Measurements from ENCODE around the gene NCOA5. TPM values are rescaled to one million over a fixed set of nuclear protein-coding genes. Genes with fewer than 3 reads are reported as not detected.
A peak's percentile ranks its signal among the peaks of the same experiment; 100 is the strongest.

NCOA5 gene
- total RNA-seq (2014; rRNA removed; shearing (Covaris generic)), result 7.4 and 13.7 TPM in 2 replicates

- in situ Hi-C loops (cut with HindIII; ENCODE audit: low sequenced_read_pairs), result no loop called here
Measured at GRCh38 chr20:46089417-46090388, at the start of gene NCOA5. Gene NCOA5, minus strand, starts transcription at chr20:46089962. Its CDS starts 10,538 bp downstream, at chr20:46079424.

DNA sequence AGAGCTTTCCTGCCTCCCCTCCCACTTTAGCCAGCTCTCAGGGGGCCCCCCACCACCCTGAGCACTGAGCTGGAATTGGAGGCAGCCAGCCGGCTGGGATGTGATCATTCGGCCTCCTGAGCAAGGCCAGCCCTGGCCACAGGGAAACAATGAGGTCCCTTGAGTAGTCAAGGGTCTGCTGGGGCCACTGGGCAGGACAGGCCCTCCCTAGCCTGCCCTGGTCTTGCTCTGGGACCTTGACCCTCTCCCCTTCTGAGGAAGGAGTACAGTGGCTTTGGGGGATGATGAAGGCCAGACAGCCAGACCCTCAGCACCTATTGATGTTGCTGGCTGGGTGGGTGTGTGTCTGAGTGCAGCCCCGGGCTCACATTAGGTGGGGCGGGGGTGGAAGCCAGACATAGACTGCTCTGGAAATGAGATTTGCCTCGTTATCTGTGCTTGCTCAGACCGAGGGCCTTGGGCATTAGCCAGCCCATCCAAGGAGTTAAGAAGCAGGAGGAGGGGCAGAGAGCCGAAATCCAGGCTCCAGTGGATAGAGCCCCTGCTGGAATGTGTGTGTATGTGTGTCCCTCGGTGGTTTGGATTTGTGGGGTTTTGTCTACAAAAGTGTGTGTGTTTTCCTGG lies 49.6 kb upstream of the NCOA5 start:
- in situ Hi-C loops (cut with HindIII; ENCODE audit: low sequenced_read_pairs), result no loop called here
- no peak for DNase-seq (ENCODE audit: low spot score)

More at GRCh38 chr20:46089417-46090388, at the start of gene NCOA5:
- DNase-seq (ENCODE audit: low spot score), result peak; percentile 94

GRCh38 chr20:46137816-46138215 lies 48.1 kb upstream of the NCOA5 start:
- no peak for DNase-seq (ENCODE audit: low spot score)
- in situ Hi-C loops (cut with HindIII; ENCODE audit: low sequenced_read_pairs), result no loop called here

GRCh38 chr20:46135856-46136633 lies 46.3 kb upstream of the NCOA5 start:
- in situ Hi-C loops (cut with HindIII; ENCODE audit: low sequenced_read_pairs), result no loop called here
- DNase-seq (ENCODE audit: low spot score), result no peak

DNA sequence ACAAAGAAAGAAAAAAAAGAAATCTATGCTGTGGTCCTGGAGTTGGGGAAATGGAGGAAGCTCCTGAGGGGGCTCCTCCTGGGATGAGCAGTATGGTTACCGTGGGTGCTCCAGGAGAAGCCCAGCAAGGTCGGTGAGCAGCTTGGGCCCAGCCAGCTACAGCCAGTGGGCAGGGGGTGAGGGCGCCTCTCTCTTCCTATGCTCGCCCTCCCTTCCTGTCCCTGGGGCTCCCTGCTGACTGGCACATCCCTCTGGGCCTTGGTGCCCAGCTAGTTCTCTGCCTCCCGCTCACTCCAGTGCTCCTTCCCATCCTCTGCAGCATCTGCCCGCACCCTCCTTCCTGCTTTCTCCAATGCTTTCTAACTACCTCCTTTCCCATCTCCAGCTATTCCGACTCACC lies 45.0 kb upstream of the NCOA5 start:
- DNase-seq (ENCODE audit: low spot score), result no peak
- in situ Hi-C loops (cut with HindIII; ENCODE audit: low sequenced_read_pairs), result no loop called here

DNA sequence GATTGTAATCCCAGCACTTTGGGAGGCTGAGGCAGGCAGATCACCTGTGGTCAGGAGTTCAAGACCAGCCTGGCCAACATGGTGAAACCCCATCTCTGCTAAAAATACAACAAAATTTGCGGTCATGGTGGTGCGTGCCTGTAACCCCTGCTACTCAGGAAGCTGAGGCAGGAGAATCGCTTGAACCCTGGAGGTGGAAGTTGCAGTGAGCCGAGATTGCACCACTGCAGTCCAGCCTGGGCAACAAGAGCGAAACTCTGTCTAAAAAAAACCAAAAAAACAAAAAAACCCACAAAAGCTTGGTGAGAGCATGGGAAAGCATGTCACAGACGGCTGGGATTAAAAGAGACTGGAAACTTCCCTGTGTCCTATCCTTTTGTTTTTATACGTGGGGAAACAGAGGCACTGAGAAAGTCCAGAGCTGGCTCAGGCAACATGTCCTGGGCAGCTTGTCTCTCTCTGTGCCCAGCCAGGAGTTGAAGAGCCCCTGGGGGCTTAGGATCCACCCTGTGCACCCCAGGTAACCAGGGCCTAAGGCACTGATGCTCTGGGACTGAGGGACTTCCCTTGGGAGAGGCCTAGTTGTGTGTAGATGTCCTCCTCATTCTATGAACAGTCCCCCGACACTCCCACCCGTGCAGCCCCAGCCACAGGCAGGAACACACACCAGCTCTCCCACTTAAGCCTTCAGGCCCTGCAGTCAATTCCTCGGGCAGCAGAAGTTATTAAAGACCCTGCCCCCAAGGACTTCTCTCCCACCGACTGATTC lies 44.3 kb upstream of the NCOA5 start:
- in situ Hi-C loops (cut with HindIII; ENCODE audit: low sequenced_read_pairs), result no loop called here
- no peak for DNase-seq (ENCODE audit: low spot score)

GRCh38 chr20:46132705-46133120 lies 43.0 kb upstream of the NCOA5 start:
- peak; percentile 85 for DNase-seq (ENCODE audit: low spot score)
- in situ Hi-C loops (cut with HindIII; ENCODE audit: low sequenced_read_pairs), result no loop called here

DNA sequence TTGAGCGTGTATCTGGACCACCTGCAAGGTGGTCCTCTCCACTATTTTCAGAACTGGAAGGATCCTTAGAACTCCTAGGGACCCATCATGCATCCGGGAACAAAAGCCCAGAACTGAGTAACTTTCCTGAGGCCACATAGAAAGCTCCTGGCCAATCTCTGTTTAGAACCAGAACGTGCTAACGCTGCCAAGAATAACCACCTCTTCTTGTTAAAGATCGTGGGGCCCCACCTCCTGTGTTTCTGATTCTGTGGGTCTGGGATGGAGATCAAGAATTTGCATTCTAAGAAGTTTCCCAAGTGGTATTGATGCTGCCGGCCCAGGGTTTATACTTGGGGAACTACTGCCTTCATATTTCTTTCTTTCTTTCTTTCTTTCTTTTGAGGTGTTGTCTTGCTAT lies 41.6 kb upstream of the NCOA5 start:
- in situ Hi-C loops (cut with HindIII; ENCODE audit: low sequenced_read_pairs), result no loop called here
- DNase-seq (ENCODE audit: low spot score), result peak; percentile 24

GRCh38 chr20:46130534-46130933 lies 40.8 kb upstream of the NCOA5 start:
- in situ Hi-C loops (cut with HindIII; ENCODE audit: low sequenced_read_pairs), result no loop called here
- DNase-seq (ENCODE audit: low spot score), result peak; percentile 80

GRCh38 chr20:46129955-46130481 lies 40.3 kb upstream of the NCOA5 start:
- DNase-seq (ENCODE audit: low spot score), result peak; percentile 97
- in situ Hi-C loops (cut with HindIII; ENCODE audit: low sequenced_read_pairs), result no loop called here

- in situ Hi-C loops (cut with HindIII; ENCODE audit: low sequenced_read_pairs), result no loop called here
- peak; percentile 60 for DNase-seq (ENCODE audit: low spot score)
Measured at GRCh38 chr20:46128310-46129151, 38.8 kb upstream of the NCOA5 start.

GRCh38 chr20:46127396-46128010 lies 37.7 kb upstream of the NCOA5 start:
- in situ Hi-C loops (cut with HindIII; ENCODE audit: low sequenced_read_pairs), result no loop called here
- DNase-seq (ENCODE audit: low spot score), result peak; percentile 59

DNA sequence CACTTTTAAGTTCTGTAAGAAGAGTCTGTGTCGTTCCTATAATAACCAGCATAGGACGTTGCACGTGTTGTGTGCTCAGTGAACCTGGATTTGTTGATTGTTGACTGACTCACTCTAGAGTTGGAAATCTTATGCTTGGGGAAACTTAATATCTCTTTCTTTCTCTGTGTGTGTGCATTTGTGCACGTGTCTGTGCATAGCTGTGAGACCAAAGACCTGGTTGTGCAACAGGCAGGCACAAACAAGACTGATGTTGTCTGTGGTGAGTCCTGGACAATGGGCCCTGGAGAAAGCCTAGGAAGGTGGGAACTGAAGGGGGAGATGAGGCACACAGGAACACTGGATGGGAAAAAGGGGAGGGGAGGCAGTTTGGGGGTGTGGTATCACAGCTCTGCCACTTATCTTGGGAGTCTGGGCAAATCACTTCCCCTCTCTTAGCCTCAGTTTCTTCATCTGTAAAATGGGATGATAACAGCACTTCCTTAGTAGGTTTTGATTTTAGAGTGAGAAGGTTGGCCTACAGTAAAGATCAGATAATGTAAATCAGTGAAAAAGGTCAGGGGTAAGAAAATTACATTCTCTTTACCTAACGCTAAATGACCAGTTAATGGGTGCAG lies 36.8 kb upstream of the NCOA5 start:
- in situ Hi-C loops (cut with HindIII; ENCODE audit: low sequenced_read_pairs), result no loop called here
- DNase-seq (ENCODE audit: low spot score), result no peak

- no peak for DNase-seq (ENCODE audit: low spot score)
- in situ Hi-C loops (cut with HindIII; ENCODE audit: low sequenced_read_pairs), result no loop called here
Measured at GRCh38 chr20:46123482-46124245, 33.9 kb upstream of the NCOA5 start.

- in situ Hi-C loops (cut with HindIII; ENCODE audit: low sequenced_read_pairs), result no loop called here
Measured at GRCh38 chr20:46122516-46123481, 33.0 kb upstream of the NCOA5 start.

More at GRCh38 chr20:46122516-46123481, 33.0 kb upstream of the NCOA5 start:
- no peak for DNase-seq (ENCODE audit: low spot score)
